IPS-15b (cell line): Measurements from ENCODE around the gene CDH13.

Experiments
- H3K27me3 ChIP-seq: one replicate; pipeline ENCODE4 v1.6.1; 2013; ENCODE audit warnings: low read length; ENCODE audit not compliant: control insufficient read depth, insufficient read depth
- H3K36me3 ChIP-seq: one replicate; pipeline ENCODE4 v1.6.1; 2013; ENCODE audit warnings: low read length; ENCODE audit not compliant: control insufficient read depth, insufficient read depth
- H3K4me1 ChIP-seq: one replicate; pipeline ENCODE4 v1.6.1; 2013; ENCODE audit warnings: mild to moderate bottlenecking, low read length; ENCODE audit not compliant: control insufficient read depth, insufficient read depth
- H3K4me3 ChIP-seq: one replicate; pipeline ENCODE4 v1.5.1; 2013; ENCODE audit warnings: low read depth, low read length
- H3K9ac ChIP-seq: one replicate; pipeline ENCODE4 v1.6.1; 2013; ENCODE audit warnings: low read depth, mild to moderate bottlenecking, low read length
- H3K9me3 ChIP-seq: one replicate; pipeline ENCODE4 v1.6.1; 2013; ENCODE audit warnings: mild to moderate bottlenecking, low read length; ENCODE audit not compliant: control insufficient read depth, insufficient read depth

The CDH13 gene

DNA sequence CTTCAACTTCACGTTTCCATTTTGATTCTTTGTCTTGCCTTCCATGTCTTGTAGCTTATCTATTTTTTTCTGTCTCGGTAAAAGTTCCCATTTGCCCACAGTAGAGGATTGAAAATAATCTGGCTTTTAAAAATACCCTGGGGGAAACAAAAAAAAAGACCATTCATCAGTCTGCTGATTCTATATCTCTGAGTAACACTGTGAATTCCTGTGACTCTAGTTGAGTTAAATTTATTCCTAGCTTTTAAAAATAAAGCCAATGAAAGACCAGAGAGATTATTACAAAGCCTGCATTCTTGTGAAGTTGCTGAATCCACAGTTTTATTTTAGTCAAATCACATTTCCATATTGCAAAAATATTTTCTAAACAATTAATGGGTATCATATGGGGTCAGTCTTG is 532.3 kb downstream of the CDH13 start:
- no peaks in the 10 kb centered on the region for H3K36me3 ChIP-seq
- H3K4me3 ChIP-seq: no peak overlapping the region
- H3K4me1 ChIP-seq: peaks cover 7% of the 10 kb centered on the region
- no peaks in the 10 kb centered on the region for H3K9me3 ChIP-seq
- H3K9ac ChIP-seq: no peak overlapping the region
- H3K27me3 ChIP-seq: no peaks in the 10 kb centered on the region

- H3K36me3 ChIP-seq: no peaks in the 10 kb centered on the region
- H3K4me1 ChIP-seq: peaks cover 7% of the 10 kb centered on the region
- no peaks in the 10 kb centered on the region for H3K9me3 ChIP-seq
- H3K4me3 ChIP-seq: no peak overlapping the region
- H3K27me3 ChIP-seq: no peaks in the 10 kb centered on the region
- no peak overlapping the region for H3K9ac ChIP-seq
These were observed 533.7 kb downstream of the CDH13 start for GRCh38 chr16:83160287-83161020.

DNA sequence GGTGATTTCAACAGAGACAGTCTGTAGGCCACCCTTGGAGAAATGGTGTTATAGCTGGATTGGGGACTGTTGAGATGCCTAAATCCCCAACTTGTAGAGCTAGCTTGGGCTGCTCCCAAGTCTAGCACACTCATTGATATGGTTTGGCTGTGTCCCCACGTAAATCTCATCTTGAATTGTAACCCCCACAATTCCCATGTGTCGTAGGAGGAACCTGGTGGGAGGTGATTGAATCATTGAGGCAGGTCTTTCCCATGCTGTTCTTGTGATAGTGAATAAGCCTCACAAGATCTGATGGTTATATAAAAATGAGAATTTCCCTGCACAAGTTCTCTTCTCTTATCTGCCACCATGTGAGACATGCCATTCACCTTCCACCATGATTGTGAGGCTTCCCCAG is 536.0 kb downstream of the CDH13 start:
- Histone ChIP-seq H3K9ac (no peak overlapping the region), H3K27me3 (no peaks in the 10 kb centered on the region), H3K4me1 (peaks cover 7% of the 10 kb centered on the region), H3K4me3 (no peak overlapping the region), H3K9me3 (no peaks in the 10 kb centered on the region), H3K36me3 (no peaks in the 10 kb centered on the region)

DNA sequence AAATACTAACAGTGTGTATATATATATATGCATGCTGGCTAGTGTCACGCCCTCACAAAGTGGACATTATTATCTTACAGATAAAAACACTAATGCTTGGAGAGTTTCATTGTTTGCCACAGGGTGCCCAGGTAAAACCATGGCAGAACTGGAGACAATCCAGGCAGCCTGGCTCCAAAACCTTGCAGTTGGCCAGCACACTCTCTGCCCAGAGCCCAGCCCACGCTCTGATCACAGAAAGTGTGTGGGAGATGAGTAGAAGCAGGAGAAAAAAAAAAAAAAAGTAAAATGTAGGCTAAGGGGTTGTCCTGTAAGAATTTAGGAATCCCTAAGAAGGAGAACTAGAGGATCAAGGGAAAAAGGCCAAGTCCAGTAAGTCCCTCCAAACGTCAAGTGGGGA is 538.0 kb downstream of the CDH13 start:
- H3K36me3 ChIP-seq: no peaks in the 10 kb centered on the region

DNA sequence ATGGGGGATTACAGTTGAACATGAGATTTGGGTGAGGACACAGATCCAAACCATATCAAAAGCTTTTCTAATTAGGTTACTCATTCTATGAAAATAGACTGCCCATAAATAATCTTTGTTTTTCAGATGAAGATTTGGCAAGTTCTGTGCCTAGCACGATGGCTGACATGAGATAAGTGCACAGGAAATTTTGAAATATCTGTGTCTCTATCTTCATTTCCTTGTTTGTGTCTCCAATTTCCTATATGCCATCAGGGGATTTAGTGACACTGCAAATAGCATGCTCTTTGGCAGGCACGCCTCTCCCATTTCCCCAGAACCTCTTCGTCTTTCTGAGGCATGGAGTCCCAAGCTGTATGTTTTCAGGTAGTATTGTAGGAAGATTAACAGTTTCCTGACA is 544.6 kb downstream of the CDH13 start:
- Histone ChIP-seq H3K9ac (no peak overlapping the region), H3K4me3 (no peak overlapping the region), H3K4me1 (no peaks in the 10 kb centered on the region), H3K9me3 (no peaks in the 10 kb centered on the region), H3K36me3 (no peaks in the 10 kb centered on the region), H3K27me3 (no peaks in the 10 kb centered on the region)

More for the DNA sequence above, 538.0 kb downstream of the CDH13 start:
- no peak overlapping the region for H3K4me3 ChIP-seq
- no peaks in the 10 kb centered on the region for H3K9me3 ChIP-seq
- no peak overlapping the region for H3K9ac ChIP-seq
- peaks cover 7% of the 10 kb centered on the region for H3K4me1 ChIP-seq
- no peaks in the 10 kb centered on the region for H3K27me3 ChIP-seq

DNA sequence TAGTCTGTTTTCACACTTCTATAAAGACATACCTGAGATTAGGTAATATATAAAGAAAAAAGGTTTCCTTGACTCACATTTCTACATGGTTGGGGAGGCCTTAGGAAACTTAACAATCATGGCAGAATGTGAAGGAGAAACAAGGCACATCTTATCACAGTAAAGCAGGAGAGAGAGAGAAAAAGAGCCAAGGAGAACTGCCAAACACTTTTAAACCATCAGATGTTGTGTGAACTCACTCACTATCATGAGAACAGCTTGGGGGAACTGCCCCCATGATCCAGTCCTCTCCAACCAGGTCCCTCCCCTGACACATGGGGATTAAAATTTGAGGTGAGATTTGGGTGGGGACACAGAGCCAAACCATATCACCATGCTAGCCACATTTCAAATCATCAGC is 547.9 kb downstream of the CDH13 start:
- no peaks in the 10 kb centered on the region for H3K27me3 ChIP-seq
- no peak overlapping the region for H3K9ac ChIP-seq
- no peak overlapping the region for H3K4me3 ChIP-seq
- no peaks in the 10 kb centered on the region for H3K36me3 ChIP-seq
- no peaks in the 10 kb centered on the region for H3K4me1 ChIP-seq
- no peaks in the 10 kb centered on the region for H3K9me3 ChIP-seq

DNA sequence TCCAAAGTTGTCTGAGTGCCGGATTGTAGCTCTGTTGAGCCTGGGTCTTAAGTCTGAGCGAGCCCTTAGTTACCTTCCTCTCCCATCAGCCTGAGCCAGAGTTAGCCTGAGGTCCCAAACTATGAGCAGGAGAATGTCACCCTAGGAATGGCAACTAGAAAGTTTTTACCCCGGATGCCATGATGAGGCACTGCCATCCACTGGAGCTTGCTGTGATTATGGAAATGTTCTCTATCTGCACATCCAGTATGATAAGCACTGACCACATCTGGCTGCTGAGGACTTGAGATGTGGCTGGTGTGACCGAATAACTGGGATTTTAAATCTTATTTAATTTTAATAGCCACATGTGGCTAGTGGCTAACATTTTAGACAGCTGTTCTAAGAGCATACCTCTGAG is 550.0 kb downstream of the CDH13 start:
- no peaks in the 10 kb centered on the region for H3K27me3 ChIP-seq
- no peak overlapping the region for H3K4me3 ChIP-seq
- no peaks in the 10 kb centered on the region for H3K9me3 ChIP-seq
- H3K36me3 ChIP-seq: no peaks in the 10 kb centered on the region
- H3K9ac ChIP-seq: no peak overlapping the region
- H3K4me1 ChIP-seq: no peaks in the 10 kb centered on the region

DNA sequence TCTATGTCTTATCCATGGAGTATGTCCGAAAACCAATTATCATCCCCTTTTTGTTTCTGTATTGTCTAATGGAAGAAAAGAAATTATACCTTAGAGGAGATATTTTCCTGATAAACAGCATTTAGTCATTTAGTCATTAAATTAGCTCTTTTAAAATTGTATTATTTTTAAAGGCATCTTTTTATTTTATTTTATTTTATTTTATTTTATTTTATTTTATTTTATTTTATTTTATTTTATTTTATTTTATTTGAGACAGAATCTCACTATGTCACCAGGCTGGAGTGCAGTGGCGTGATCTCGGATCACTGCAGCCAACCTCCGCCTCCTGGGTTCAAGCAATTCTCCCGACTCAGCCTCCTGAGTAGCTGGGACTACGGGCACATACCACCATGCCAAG is 559.1 kb downstream of the CDH13 start:
- H3K36me3 ChIP-seq: no peaks in the 10 kb centered on the region
- no peak overlapping the region for H3K4me3 ChIP-seq
- no peaks in the 10 kb centered on the region for H3K27me3 ChIP-seq

DNA sequence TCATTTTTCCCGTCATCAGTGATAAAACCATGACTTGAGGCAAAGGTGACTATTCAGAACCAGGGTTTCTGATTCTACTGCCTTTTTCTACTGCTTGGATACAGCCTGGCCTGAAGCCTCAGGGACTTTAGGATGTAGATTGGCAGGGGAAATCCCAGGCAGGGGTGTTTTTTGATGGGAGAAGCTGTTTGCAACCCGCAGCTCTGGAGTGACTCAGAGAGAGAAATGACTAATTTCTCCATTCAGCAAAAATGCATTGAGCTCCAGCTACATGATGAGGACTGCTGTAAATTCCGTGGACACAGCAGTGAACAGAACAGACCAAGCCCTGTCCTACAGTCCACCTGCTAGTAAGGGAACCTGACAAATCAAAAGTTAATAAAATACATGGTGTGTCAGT is 560.6 kb downstream of the CDH13 start:
- H3K4me1 ChIP-seq: no peaks in the 10 kb centered on the region
- H3K9ac ChIP-seq: no peak overlapping the region

More for the DNA sequence above, 559.1 kb downstream of the CDH13 start:
- Histone ChIP-seq H3K9me3 (no peaks in the 10 kb centered on the region), H3K4me1 (no peaks in the 10 kb centered on the region), H3K9ac (no peak overlapping the region)

DNA sequence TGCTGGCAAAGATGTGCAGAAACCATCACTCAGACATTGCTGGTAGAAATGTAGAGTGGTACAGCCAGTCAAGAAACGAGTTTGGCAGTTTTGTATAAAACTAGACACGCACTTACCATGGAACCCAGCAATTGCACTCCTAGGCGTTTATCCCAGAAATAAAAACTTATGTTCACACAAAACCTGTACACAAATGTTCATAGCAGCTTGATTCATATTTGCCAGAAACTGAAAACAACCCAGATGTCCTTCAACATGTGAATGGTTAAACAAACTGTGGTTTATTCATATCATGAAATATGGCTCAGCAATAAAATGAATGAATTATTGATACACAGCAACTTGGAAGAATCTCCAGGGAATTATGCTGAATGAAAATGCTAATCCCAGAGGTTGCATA is 570.0 kb downstream of the CDH13 start:
- H3K4me1 ChIP-seq: no peaks in the 10 kb centered on the region
- no peak overlapping the region for H3K4me3 ChIP-seq
- no peaks in the 10 kb centered on the region for H3K36me3 ChIP-seq
- no peaks in the 10 kb centered on the region for H3K9me3 ChIP-seq
- no peaks in the 10 kb centered on the region for H3K27me3 ChIP-seq
- H3K9ac ChIP-seq: no peak overlapping the region

More for the DNA sequence above, 560.6 kb downstream of the CDH13 start:
- no peaks in the 10 kb centered on the region for H3K9me3 ChIP-seq
- no peaks in the 10 kb centered on the region for H3K27me3 ChIP-seq
- H3K4me3 ChIP-seq: no peak overlapping the region
- no peaks in the 10 kb centered on the region for H3K36me3 ChIP-seq

DNA sequence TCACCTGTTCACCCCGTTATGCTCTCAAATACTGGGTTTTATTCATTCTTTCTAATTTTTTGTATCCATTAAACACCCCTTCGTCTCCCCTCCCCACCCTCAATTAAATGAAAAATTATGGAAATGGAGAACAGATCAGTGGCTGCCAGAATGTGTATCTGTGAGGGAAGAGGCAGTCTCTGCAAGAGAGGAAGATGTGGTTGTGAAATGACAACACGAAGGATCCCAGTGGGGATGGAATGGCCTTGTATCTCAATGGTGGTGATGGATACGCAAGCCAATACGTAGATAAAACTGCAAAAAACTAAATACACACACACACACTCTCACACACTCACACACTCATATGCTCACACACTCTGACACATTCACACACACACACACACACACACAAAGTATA is 570.7 kb downstream of the CDH13 start:
- no peak overlapping the region for H3K9ac ChIP-seq
- H3K36me3 ChIP-seq: no peaks in the 10 kb centered on the region
- H3K4me3 ChIP-seq: no peak overlapping the region
- no peaks in the 10 kb centered on the region for H3K4me1 ChIP-seq
- H3K9me3 ChIP-seq: no peaks in the 10 kb centered on the region
- H3K27me3 ChIP-seq: no peaks in the 10 kb centered on the region

- Histone ChIP-seq H3K9me3 (no peaks in the 10 kb centered on the region), H3K36me3 (no peaks in the 10 kb centered on the region), H3K27me3 (no peaks in the 10 kb centered on the region), H3K4me1 (no peaks in the 10 kb centered on the region), H3K4me3 (no peak overlapping the region), H3K9ac (no peak overlapping the region)
These were observed 572.2 kb downstream of the CDH13 start for GRCh38 chr16:83198977-83199376.
